Liver (tissue), 3 donors: ENCODE data around the gene MEP1A.
"Not testable (repeated sequence)": the region's sequence is repeated elsewhere in the genome, so short reads cannot be mapped to it uniquely, and the experiment has no call there.

Experiments
- TAF1 ChIP-seq: conservative IDR thresholded peaks from 2 replicates; pipeline ENCODE4 v1.6.1; 2016; ENCODE audit warnings: antibody characterized with exemption, mild to moderate bottlenecking
- TF ChIP-seq, protein P1 (sequence below): IDR thresholded peaks from 2 replicates; pipeline ENCODE4 v1.6.1; 2016; ENCODE audit warnings: antibody characterized with exemption
- TF ChIP-seq, protein P2 (sequence below): fragments of 150-350 bp; IDR thresholded peaks from 2 replicates; pipeline ENCODE4 v1.5.1; 2017; ENCODE audit warnings: improper control_type of control experiment, low read depth, low read length; ENCODE audit not compliant: missing input control
- donor health status: healthy.
- donor health status: healthy.

DNA sequence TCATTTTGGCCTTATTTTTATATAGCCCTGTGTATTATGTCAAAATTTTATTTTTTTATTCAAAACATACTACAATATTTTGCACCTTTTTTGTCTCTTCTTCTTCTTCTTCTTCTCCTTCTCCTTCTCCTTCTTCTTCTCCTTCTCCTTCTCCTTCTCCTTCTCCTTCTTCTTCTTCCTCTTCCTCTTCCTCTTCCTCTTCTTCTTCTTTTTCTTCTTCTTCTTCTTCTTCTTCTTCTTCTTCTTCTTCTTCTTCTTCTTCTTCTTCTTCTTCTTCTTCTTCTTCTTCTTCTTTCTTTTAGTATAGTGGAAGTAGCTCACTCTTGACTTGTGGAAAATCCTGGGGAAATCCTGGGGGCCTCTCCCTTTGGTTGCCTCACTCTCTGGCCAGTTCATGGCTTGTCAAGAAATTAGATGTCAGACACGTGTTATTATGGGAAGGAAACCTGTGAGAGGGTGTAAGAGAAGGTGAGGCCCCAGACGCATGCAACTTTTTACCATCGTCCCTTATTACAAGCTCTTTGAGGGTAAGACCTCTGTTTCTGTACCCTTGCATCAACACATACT is 48.9 kb upstream of the MEP1A start:
- TF ChIP-seq, protein P1, sequence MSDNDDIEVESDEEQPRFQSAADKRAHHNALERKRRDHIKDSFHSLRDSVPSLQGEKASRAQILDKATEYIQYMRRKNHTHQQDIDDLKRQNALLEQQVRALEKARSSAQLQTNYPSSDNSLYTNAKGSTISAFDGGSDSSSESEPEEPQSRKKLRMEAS = not testable (repeated sequence)
- TF ChIP-seq, protein P2, sequence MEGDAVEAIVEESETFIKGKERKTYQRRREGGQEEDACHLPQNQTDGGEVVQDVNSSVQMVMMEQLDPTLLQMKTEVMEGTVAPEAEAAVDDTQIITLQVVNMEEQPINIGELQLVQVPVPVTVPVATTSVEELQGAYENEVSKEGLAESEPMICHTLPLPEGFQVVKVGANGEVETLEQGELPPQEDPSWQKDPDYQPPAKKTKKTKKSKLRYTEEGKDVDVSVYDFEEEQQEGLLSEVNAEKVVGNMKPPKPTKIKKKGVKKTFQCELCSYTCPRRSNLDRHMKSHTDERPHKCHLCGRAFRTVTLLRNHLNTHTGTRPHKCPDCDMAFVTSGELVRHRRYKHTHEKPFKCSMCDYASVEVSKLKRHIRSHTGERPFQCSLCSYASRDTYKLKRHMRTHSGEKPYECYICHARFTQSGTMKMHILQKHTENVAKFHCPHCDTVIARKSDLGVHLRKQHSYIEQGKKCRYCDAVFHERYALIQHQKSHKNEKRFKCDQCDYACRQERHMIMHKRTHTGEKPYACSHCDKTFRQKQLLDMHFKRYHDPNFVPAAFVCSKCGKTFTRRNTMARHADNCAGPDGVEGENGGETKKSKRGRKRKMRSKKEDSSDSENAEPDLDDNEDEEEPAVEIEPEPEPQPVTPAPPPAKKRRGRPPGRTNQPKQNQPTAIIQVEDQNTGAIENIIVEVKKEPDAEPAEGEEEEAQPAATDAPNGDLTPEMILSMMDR = not testable (repeated sequence)
- not testable (repeated sequence) for TF ChIP-seq TAF1
